ENCODE results near the gene MTCH2.

GRCh38 chr11:47599902-47600301 is 42.5 kb downstream of the MTCH2 start:
- TF ChIP-seq CTCF (IDR thresholded peaks at IDR 0.05) (no peak), POLR2AphosphoS5 (IDR thresholded peaks at IDR 0.05) (no peak), POLR2A (IDR thresholded peaks at IDR 0.05; ENCODE audit: low read depth) (no peak)

Measured in esophagus muscularis mucosa (tissue), 3 donors.